Measurements from ENCODE around the gene CALHM6.
"Not testable (repeated sequence)": the region's sequence is repeated elsewhere in the genome, so short reads cannot be mapped to it uniquely, and the experiment has no call there.

Gene CALHM6

GRCh38 chr6:116475141-116475540 is 14.0 kb downstream of the CALHM6 start:
- DNase-seq (ENCODE audit: low read depth in 2 of 2, low spot score in 1 of 2): no peak

- no peak for DNase-seq (ENCODE audit: low read depth in 2 of 2, low spot score in 1 of 2)
Observed at GRCh38 chr6:116476002-116476678, 15.0 kb downstream of the CALHM6 start.

- no peak for DNase-seq (ENCODE audit: low read depth in 2 of 2, low spot score in 1 of 2)
Observed at GRCh38 chr6:116482780-116483179, 21.6 kb downstream of the CALHM6 start.

GRCh38 chr6:116483616-116484015 is 22.4 kb downstream of the CALHM6 start:
- no peak for DNase-seq (ENCODE audit: low read depth in 2 of 2, low spot score in 1 of 2)

- no peak for DNase-seq (ENCODE audit: low read depth in 2 of 2, low spot score in 1 of 2)
Observed at GRCh38 chr6:116485559-116486184, 24.5 kb downstream of the CALHM6 start.

- no peak for DNase-seq (ENCODE audit: low read depth in 2 of 2, low spot score in 1 of 2)
Observed at GRCh38 chr6:116491610-116492330, 30.6 kb downstream of the CALHM6 start.

- DNase-seq (ENCODE audit: low read depth in 2 of 2, low spot score in 1 of 2): no peak
Observed at GRCh38 chr6:116492331-116493067, 31.3 kb downstream of the CALHM6 start.

GRCh38 chr6:116495161-116495560 is 34.0 kb downstream of the CALHM6 start:
- not testable (repeated sequence) for DNase-seq (ENCODE audit: low read depth in 2 of 2, low spot score in 1 of 2)

GRCh38 chr6:116497113-116497676 is 36.0 kb downstream of the CALHM6 start:
- no peak for DNase-seq (ENCODE audit: low read depth in 2 of 2, low spot score in 1 of 2)

- DNase-seq (ENCODE audit: low read depth in 2 of 2, low spot score in 1 of 2): no peak
Observed at GRCh38 chr6:116500969-116501433, 39.8 kb downstream of the CALHM6 start.

GRCh38 chr6:116507324-116507723 is 46.1 kb downstream of the CALHM6 start:
- no peak for DNase-seq (ENCODE audit: low read depth in 2 of 2, low spot score in 1 of 2)

GRCh38 chr6:116508527-116508926 is 47.4 kb downstream of the CALHM6 start:
- DNase-seq (ENCODE audit: low read depth in 2 of 2, low spot score in 1 of 2): no peak

- no peak for DNase-seq (ENCODE audit: low read depth in 2 of 2, low spot score in 1 of 2)
Observed at GRCh38 chr6:116511424-116512110, 50.4 kb downstream of the CALHM6 start, which contains the start of gene CALHM5. Gene CALHM5, plus strand, starts transcription at chr6:116511639. Its CDS starts 58 bp downstream, at chr6:116511697.

- no peak for DNase-seq (ENCODE audit: low read depth in 2 of 2, low spot score in 1 of 2)
Observed at GRCh38 chr6:116512111-116512559, 51.0 kb downstream of the CALHM6 start.

GRCh38 chr6:116512734-116513133 is 51.6 kb downstream of the CALHM6 start:
- no peak for DNase-seq (ENCODE audit: low read depth in 2 of 2, low spot score in 1 of 2)

Measured in stimulated activated CD8-positive, alpha-beta memory T cell treated with anti-CD3 and anti-CD28 coated beads, Interleukin-4, amount 100 ng/mL, for 4 hours (primary cell).